Osteoblast (primary cell): ENCODE results near the gene DNAJC15. TPM values are rescaled to one million over a fixed set of nuclear protein-coding genes. Genes with fewer than 3 reads are reported as not detected.

ENCODE experiments used
- DNase-seq: peaks from one replicate; pipeline ENCODE4 v3.0.0; 2011; ENCODE audit warnings: low spot score, mixed read lengths; ENCODE audit not compliant: insufficient read length; ENCODE audit errors: missing footprints
- H2AFZ ChIP-seq: 2 replicates; pipeline ENCODE4 v1.6.0; 2011; ENCODE audit warnings: mild to moderate bottlenecking, low read length
- H3K27ac ChIP-seq: 2 replicates; pipeline ENCODE4 v1.5.1; 2011; ENCODE audit warnings: mild to moderate bottlenecking, low read depth, low read length, moderate library complexity
- H3K27me3 ChIP-seq: 2 replicates; pipeline ENCODE4 v1.6.0; 2012; ENCODE audit warnings: mild to moderate bottlenecking, control low read depth, inconsistent platforms, low read length, moderate library complexity; ENCODE audit not compliant: insufficient read depth
- H3K36me3 ChIP-seq: 2 replicates; pipeline ENCODE4 v1.5.1; 2011; ENCODE audit warnings: mild to moderate bottlenecking, low read length, control low read depth, moderate library complexity; ENCODE audit not compliant: insufficient read depth
- H3K4me1 ChIP-seq: 2 replicates; pipeline ENCODE4 v1.5.1; 2011; ENCODE audit warnings: mild to moderate bottlenecking, low read length, control low read depth, moderate library complexity; ENCODE audit not compliant: insufficient read depth
- H3K4me2 ChIP-seq: 2 replicates; pipeline ENCODE4 v1.6.0; 2011; ENCODE audit warnings: mild to moderate bottlenecking, low read length; ENCODE audit not compliant: insufficient read depth
- H3K4me3 ChIP-seq: fragments of 200-600 bp; sonication (generic); 3 replicates; pipeline ENCODE4 v1.5.1; 2012; ENCODE audit warnings: mild to moderate bottlenecking, low read length, inconsistent platforms; ENCODE audit not compliant: insufficient read depth
- H3K79me2 ChIP-seq: 2 replicates; pipeline ENCODE4 v1.6.0; 2012; ENCODE audit warnings: mild to moderate bottlenecking, low read length, control low read depth, inconsistent platforms; ENCODE audit not compliant: insufficient read depth
- H3K9me3 ChIP-seq: 2 replicates; pipeline ENCODE4 v1.5.1; 2011; ENCODE audit warnings: low read depth, low read length, control low read depth
- H4K20me1 ChIP-seq: 2 replicates; pipeline ENCODE4 v1.6.0; 2012; ENCODE audit warnings: mild to moderate bottlenecking, low read length, control low read depth; ENCODE audit not compliant: insufficient read depth
- CTCF ChIP-seq: IDR thresholded peaks from 2 replicates; pipeline ENCODE4 v1.5.1; 2011; ENCODE audit warnings: mild to moderate bottlenecking, low read depth, low read length, moderate library complexity; ENCODE audit errors: extremely low read depth
- total RNA-seq: library from RNA; depleted of rRNA; stranded (reverse); fragments of >200 nt; gene quantifications from 2 replicates; pipeline ENCODE4 v1.2.3, GENCODE V29; 2012

The DNAJC15 gene
- total RNA-seq, 1 donor = 17.0 TPM

GRCh38 chr13:43110036-43110435 lies 86.7 kb downstream of the DNAJC15 start:
- Histone ChIP-seq H3K9me3 (no peaks in the 10 kb centered on the region), H3K4me2 (no peak overlapping the region), H4K20me1 (peaks cover 2% of the 10 kb centered on the region), H3K27ac (no peak overlapping the region), H2AFZ (no peak overlapping the region), H3K27me3 (no peaks in the 10 kb centered on the region), H3K4me1 (peaks cover 27% of the 10 kb centered on the region), H3K79me2 (peaks cover 5% of the 10 kb centered on the region), H3K4me3 (no peak overlapping the region), H3K36me3 (no peaks in the 10 kb centered on the region)
- TF ChIP-seq CTCF = no peak
- no peak for DNase-seq

GRCh38 chr13:43110658-43111057 lies 87.3 kb downstream of the DNAJC15 start:
- H4K20me1 ChIP-seq = no peaks in the 10 kb centered on the region
- H3K4me1 ChIP-seq = peaks cover 22% of the 10 kb centered on the region
- no peak overlapping the region for H3K27ac ChIP-seq
- H3K4me3 ChIP-seq = no peak overlapping the region
- no peaks in the 10 kb centered on the region for H3K36me3 ChIP-seq
- no peak for DNase-seq
- H3K79me2 ChIP-seq = peaks cover 4% of the 10 kb centered on the region
- H3K27me3 ChIP-seq = no peaks in the 10 kb centered on the region
- TF ChIP-seq CTCF = no peak
- no peak overlapping the region for H3K4me2 ChIP-seq
- H3K9me3 ChIP-seq = no peaks in the 10 kb centered on the region
- H2AFZ ChIP-seq = no peak overlapping the region

DNA sequence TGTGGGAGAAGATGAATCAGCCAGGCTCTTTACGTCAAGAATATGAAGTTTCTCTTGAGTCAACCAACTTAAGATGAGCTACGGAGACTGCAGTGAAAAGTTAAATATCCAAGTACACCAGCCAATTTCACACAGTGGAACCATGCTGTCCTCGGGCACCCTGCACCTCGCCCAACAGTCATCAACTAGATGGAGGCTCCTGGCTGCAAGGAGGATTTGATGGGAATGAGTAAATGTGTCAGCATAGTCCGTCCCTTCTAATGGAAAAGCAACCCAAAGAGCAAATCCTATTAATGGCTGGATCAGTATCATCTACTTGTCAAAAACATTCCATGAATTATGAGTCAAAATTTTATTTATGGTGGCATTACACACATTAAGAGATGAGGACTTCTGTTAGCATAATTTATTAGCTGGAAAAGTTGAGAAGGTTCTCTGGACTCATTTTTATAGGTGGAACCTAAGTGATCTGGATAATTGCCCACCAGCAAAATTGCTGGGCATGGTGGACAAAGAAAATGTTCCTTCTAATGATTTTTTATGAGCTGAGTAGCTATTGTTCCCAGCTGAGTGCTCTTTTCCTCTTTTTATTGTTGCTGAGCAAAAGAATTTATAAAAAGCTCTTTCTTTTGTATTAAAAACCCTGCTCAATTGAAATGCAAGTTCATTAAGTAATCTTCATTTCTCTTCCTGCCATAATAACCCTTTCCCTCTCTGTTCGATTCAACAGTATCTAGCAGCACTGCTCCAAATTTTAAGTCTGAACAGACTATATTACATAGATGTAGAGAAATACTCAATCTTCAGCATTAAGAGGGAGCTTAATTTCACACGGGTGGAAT lies 88.4 kb downstream of the DNAJC15 start:
- H3K4me1 ChIP-seq = peaks cover 15% of the 10 kb centered on the region
- no peak for DNase-seq
- H2AFZ ChIP-seq = no peak overlapping the region
- TF ChIP-seq CTCF = no peak
- H3K4me3 ChIP-seq = no peak overlapping the region
- H3K36me3 ChIP-seq = no peaks in the 10 kb centered on the region
- H3K27ac ChIP-seq = no peak overlapping the region
- no peaks in the 10 kb centered on the region for H3K79me2 ChIP-seq
- no peaks in the 10 kb centered on the region for H4K20me1 ChIP-seq
- no peaks in the 10 kb centered on the region for H3K27me3 ChIP-seq
- no peaks in the 10 kb centered on the region for H3K9me3 ChIP-seq
- no peak overlapping the region for H3K4me2 ChIP-seq

GRCh38 chr13:43113603-43114002 lies 90.2 kb downstream of the DNAJC15 start:
- DNase-seq = no peak
- Histone ChIP-seq H2AFZ (no peak overlapping the region), H4K20me1 (no peaks in the 10 kb centered on the region), H3K4me2 (no peak overlapping the region), H3K4me1 (no peaks in the 10 kb centered on the region), H3K27ac (no peak overlapping the region), H3K27me3 (no peaks in the 10 kb centered on the region), H3K4me3 (no peak overlapping the region), H3K36me3 (no peaks in the 10 kb centered on the region), H3K9me3 (no peaks in the 10 kb centered on the region), H3K79me2 (no peaks in the 10 kb centered on the region)
- TF ChIP-seq CTCF = no peak
